Measurements from ENCODE around the gene XPR1.
"Not testable (repeated sequence)": the region's sequence is repeated elsewhere in the genome, so short reads cannot be mapped to it uniquely, and the experiment has no call there.

XPR1 gene

GRCh38 chr1:180680558-180681144 lies 48.8 kb downstream of the XPR1 start:
- in situ Hi-C loops (cut with HindIII; ENCODE audit: low pct_ligation_motif_present, low pct_unique_long_range_greater_than_20kb, low sequenced_read_pairs), result no loop called here
- no peak for DNase-seq

- in situ Hi-C loops (cut with HindIII; ENCODE audit: low pct_ligation_motif_present, low pct_unique_long_range_greater_than_20kb, low sequenced_read_pairs); DNase-seq: not testable (repeated sequence)
These were observed 51.3 kb downstream of the XPR1 start for GRCh38 chr1:180683117-180683516.

- no peak for DNase-seq
- in situ Hi-C loops (cut with HindIII; ENCODE audit: low pct_ligation_motif_present, low pct_unique_long_range_greater_than_20kb, low sequenced_read_pairs), result no loop called here
These were observed 59.6 kb downstream of the XPR1 start for GRCh38 chr1:180691322-180691913.

- DNase-seq, result no peak
- in situ Hi-C loops (cut with HindIII; ENCODE audit: low pct_ligation_motif_present, low pct_unique_long_range_greater_than_20kb, low sequenced_read_pairs), result no loop called here
These were observed 61.9 kb downstream of the XPR1 start for GRCh38 chr1:180693564-180694244.

GRCh38 chr1:180695282-180695681 lies 63.5 kb downstream of the XPR1 start:
- in situ Hi-C loops (cut with HindIII; ENCODE audit: low pct_ligation_motif_present, low pct_unique_long_range_greater_than_20kb, low sequenced_read_pairs), result no loop called here
- no peak for DNase-seq

- in situ Hi-C loops (cut with HindIII; ENCODE audit: low pct_ligation_motif_present, low pct_unique_long_range_greater_than_20kb, low sequenced_read_pairs), result no loop called here
- no peak for DNase-seq
These were observed 64.5 kb downstream of the XPR1 start for GRCh38 chr1:180696361-180696760.

- in situ Hi-C loops (cut with HindIII; ENCODE audit: low pct_ligation_motif_present, low pct_unique_long_range_greater_than_20kb, low sequenced_read_pairs), result no loop called here
- no peak for DNase-seq
These were observed 66.8 kb downstream of the XPR1 start for GRCh38 chr1:180698580-180698979.

- DNase-seq; in situ Hi-C loops (cut with HindIII; ENCODE audit: low pct_ligation_motif_present, low pct_unique_long_range_greater_than_20kb, low sequenced_read_pairs): not testable (repeated sequence)
These were observed 70.6 kb downstream of the XPR1 start for GRCh38 chr1:180702376-180702775.

GRCh38 chr1:180710746-180711145 lies 78.9 kb downstream of the XPR1 start:
- DNase-seq; in situ Hi-C loops (cut with HindIII; ENCODE audit: low pct_ligation_motif_present, low pct_unique_long_range_greater_than_20kb, low sequenced_read_pairs): not testable (repeated sequence)

GRCh38 chr1:180711260-180711659 lies 79.4 kb downstream of the XPR1 start:
- DNase-seq; in situ Hi-C loops (cut with HindIII; ENCODE audit: low pct_ligation_motif_present, low pct_unique_long_range_greater_than_20kb, low sequenced_read_pairs): not testable (repeated sequence)

GRCh38 chr1:180720753-180721152 lies 88.9 kb downstream of the XPR1 start:
- DNase-seq, result no peak
- in situ Hi-C loops (cut with HindIII; ENCODE audit: low pct_ligation_motif_present, low pct_unique_long_range_greater_than_20kb, low sequenced_read_pairs), result no loop called here

GRCh38 chr1:180722586-180722985 lies 90.8 kb downstream of the XPR1 start:
- no peak for DNase-seq
- in situ Hi-C loops (cut with HindIII; ENCODE audit: low pct_ligation_motif_present, low pct_unique_long_range_greater_than_20kb, low sequenced_read_pairs), result no loop called here

- DNase-seq, result no peak
- in situ Hi-C loops (cut with HindIII; ENCODE audit: low pct_ligation_motif_present, low pct_unique_long_range_greater_than_20kb, low sequenced_read_pairs), result no loop called here
These were observed 92.2 kb downstream of the XPR1 start for GRCh38 chr1:180724055-180724454.

- in situ Hi-C loops (cut with HindIII; ENCODE audit: low pct_ligation_motif_present, low pct_unique_long_range_greater_than_20kb, low sequenced_read_pairs); DNase-seq: not testable (repeated sequence)
These were observed 94.2 kb downstream of the XPR1 start for GRCh38 chr1:180726024-180726423.

- DNase-seq; in situ Hi-C loops (cut with HindIII; ENCODE audit: low pct_ligation_motif_present, low pct_unique_long_range_greater_than_20kb, low sequenced_read_pairs): not testable (repeated sequence)
These were observed 95.9 kb downstream of the XPR1 start for GRCh38 chr1:180727751-180728150.

- no peak for DNase-seq
- in situ Hi-C loops (cut with HindIII; ENCODE audit: low pct_ligation_motif_present, low pct_unique_long_range_greater_than_20kb, low sequenced_read_pairs), result no loop called here
These were observed 96.8 kb downstream of the XPR1 start for GRCh38 chr1:180728472-180729106.

- no peak for DNase-seq
- in situ Hi-C loops (cut with HindIII; ENCODE audit: low pct_ligation_motif_present, low pct_unique_long_range_greater_than_20kb, low sequenced_read_pairs), result no loop called here
These were observed 99.3 kb downstream of the XPR1 start for GRCh38 chr1:180731131-180731530.

- in situ Hi-C loops (cut with HindIII; ENCODE audit: low pct_ligation_motif_present, low pct_unique_long_range_greater_than_20kb, low sequenced_read_pairs), result no loop called here
These were observed 101.0 kb downstream of the XPR1 start for GRCh38 chr1:180732866-180733265.

GRCh38 chr1:180734366-180734765 lies 102.5 kb downstream of the XPR1 start:
- no peak for DNase-seq
- in situ Hi-C loops (cut with HindIII; ENCODE audit: low pct_ligation_motif_present, low pct_unique_long_range_greater_than_20kb, low sequenced_read_pairs), result no loop called here

More at GRCh38 chr1:180732866-180733265, 101.0 kb downstream of the XPR1 start:
- no peak for DNase-seq
